Measurements from ENCODE around the gene DFFA.

DNA sequence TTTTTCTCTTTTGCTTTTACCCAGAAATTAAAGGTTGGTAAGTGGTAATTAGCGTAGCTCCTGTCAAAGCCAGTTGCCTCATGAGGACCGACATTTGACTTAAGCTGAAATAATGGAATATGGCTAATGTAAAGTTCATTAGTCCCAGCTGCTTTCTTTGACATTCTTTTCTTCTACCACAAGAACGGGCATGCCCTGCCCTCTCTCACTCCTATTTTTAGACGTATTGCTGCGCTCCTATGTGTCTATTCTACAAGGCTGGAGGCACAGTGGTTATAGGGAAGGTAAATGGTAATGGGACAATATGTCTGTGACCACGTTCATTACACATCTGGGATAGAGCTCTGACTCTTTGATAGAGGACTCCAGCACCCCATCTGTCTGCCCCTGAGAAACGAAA is 15.7 kb downstream of the DFFA start:
- TF ChIP-seq, protein P1, sequence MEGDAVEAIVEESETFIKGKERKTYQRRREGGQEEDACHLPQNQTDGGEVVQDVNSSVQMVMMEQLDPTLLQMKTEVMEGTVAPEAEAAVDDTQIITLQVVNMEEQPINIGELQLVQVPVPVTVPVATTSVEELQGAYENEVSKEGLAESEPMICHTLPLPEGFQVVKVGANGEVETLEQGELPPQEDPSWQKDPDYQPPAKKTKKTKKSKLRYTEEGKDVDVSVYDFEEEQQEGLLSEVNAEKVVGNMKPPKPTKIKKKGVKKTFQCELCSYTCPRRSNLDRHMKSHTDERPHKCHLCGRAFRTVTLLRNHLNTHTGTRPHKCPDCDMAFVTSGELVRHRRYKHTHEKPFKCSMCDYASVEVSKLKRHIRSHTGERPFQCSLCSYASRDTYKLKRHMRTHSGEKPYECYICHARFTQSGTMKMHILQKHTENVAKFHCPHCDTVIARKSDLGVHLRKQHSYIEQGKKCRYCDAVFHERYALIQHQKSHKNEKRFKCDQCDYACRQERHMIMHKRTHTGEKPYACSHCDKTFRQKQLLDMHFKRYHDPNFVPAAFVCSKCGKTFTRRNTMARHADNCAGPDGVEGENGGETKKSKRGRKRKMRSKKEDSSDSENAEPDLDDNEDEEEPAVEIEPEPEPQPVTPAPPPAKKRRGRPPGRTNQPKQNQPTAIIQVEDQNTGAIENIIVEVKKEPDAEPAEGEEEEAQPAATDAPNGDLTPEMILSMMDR (IDR thresholded peaks at IDR 0.05) = no peak
- no peak for TF ChIP-seq POLR2AphosphoS5 (IDR thresholded peaks at IDR 0.05)
